Stomach (tissue), 4 donors: Measurements from ENCODE around the gene HMOX2.

Experiments used
- CTCF ChIP-seq, 7 experiments: fragments of 450-650 bp in 4 of 7; fragments of 200-600 bp in 3 of 7; sonication (generic) in 3 of 7; IDR thresholded peaks; one replicate each; pipeline ENCODE4 v1.5.1; 2016 to 2019; ENCODE audit warnings: antibody characterized with exemption in 7 of 7, control low read depth in 2 of 7, mild to moderate bottlenecking in 1 of 7
- POLR2A ChIP-seq, 4 donors: fragments of 450-650 bp; IDR thresholded peaks; one replicate each; pipeline ENCODE4 v1.6.1; 2016; ENCODE audit warnings: antibody characterized with exemption in 4 of 4, control low read depth in 2 of 4, mild to moderate bottlenecking in 1 of 4, moderate library complexity in 1 of 4
- POLR2AphosphoS5 ChIP-seq, 3 donors: sonication (generic); formaldehyde crosslinking; IDR thresholded peaks; one replicate each; pipeline ENCODE4 v1.6.1; 2016; ENCODE audit warnings: antibody characterized with exemption in 3 of 3

DNA sequence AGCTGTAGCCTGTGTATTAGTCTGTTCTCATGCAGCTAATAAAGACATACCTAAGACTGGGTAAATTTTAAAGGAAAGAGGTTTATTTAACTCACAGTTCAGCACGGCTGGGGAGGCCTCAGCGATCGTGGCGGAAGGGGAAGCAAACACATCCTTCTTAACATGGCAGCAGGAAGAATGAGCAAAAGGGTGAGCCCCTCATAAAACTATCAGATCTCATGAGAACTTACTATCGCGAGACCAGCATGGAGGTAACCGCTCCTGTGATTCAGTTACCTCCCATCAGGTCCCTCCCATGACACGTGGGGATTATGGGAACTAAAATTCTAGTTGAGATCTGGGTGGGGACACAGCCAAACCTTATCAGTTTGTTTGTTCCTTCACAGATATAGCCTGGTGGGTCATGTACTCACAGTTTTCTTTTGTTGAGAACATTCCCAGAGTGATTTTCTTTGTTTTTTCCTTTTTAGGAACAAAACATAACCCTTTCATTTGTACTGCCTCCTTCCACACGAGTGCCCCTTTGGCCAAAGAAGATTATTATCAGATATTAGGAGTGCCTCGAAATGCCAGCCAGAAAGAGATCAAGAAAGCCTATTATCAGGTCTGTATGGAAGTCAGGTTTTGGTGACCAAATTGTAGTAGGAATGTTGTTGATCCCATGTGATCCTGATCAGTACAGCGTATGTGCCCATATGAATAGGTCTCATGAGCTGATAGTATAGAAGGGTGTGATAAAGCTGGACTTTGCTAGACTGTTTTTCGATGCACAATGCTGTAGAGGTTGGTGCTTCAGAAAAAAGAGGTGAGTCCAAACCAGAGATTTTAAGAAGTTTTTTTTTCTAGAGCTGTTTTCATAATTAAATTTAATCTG, 42.0 kb upstream of the HMOX2 start:
- no peak for TF ChIP-seq POLR2A (IDR thresholded peaks at IDR 0.05)
- no peak for TF ChIP-seq CTCF (IDR thresholded peaks at IDR 0.05)
- peak in 1 of 3 donors; percentile 75 for TF ChIP-seq POLR2AphosphoS5 (IDR thresholded peaks at IDR 0.05)
